GM12878 (cell line): ENCODE measurements around the gene TRIM69. TPM values are rescaled to one million over a fixed set of nuclear protein-coding genes. Genes with fewer than 3 reads are reported as not detected.

ENCODE experiments used
- ATAC-seq: fragments of 200-7000 bp; cut with Tn5 transposase; 3 replicates; pipeline ENCODE4 v1.9.1; 2020; ENCODE audit warnings: mild to moderate bottlenecking, moderate library complexity
- BruUV-seq: library from RNA; stranded (reverse); fragments of 400-500 nt; replicated peaks from 2 replicates; lab custom pipeline; 2021; lab: Mats Ljungman, UMichigan
- CTCF ChIA-PET: fragments of 300-600 bp; sonication (Branson Sonifier 250); formaldehyde crosslinking; extraction: SDS; loops from one replicate; lab custom pipeline; 2021; ENCODE audit warnings: inconsistent platforms; lab: Yijun Ruan, JAX
- POLR2A ChIA-PET: fragments of 350-600 bp; formaldehyde crosslinking; extraction: SDS; loops from one replicate; lab custom pipeline; 2021; ENCODE audit warnings: inconsistent platforms; lab: Charles Lee
- RAD21 ChIA-PET: fragments of 300-600 bp; sonication (Branson Sonifier 250); formaldehyde crosslinking; loops from one replicate; lab custom pipeline; 2023; ENCODE audit warnings: antibody characterized with exemption; ENCODE audit not compliant: unreplicated experiment; lab: Charles Lee
- SMC1A ChIA-PET: fragments of 300-600 bp; sonication (Branson Sonifier 250); formaldehyde crosslinking; loops from one replicate; lab custom pipeline; 2023; ENCODE audit not compliant: unreplicated experiment, uncharacterized antibody; lab: Charles Lee
- DNase-seq: peaks from one replicate; pipeline ENCODE4 v3.0.0-alpha.2; 2011; ENCODE audit warnings: low read depth, low spot score
- FAIRE-seq: peaks from 3 replicates; lab custom pipeline; 2011; peaks lifted over from hg19 to GRCh38; lab: Jason Lieb, UNC
- H2AFZ ChIP-seq: 2 replicates; pipeline ENCODE4 v1.6.0; 2011; ENCODE audit warnings: low read depth, low read length, control low read depth; ENCODE audit not compliant: control insufficient read depth
- H3K27ac ChIP-seq: 2 replicates; pipeline ENCODE4 v1.5.1; 2011; ENCODE audit warnings: control low read depth; ENCODE audit not compliant: control insufficient read depth, insufficient read depth
- H3K27me3 ChIP-seq, 2 experiments: replicated peaks in 1 of 2; 2 replicates each; pipeline versions ENCODE4 v1.6.0 to v1.6.1; 2011; ENCODE audit warnings: low read length in 1 of 2; ENCODE audit not compliant: control insufficient read depth in 2 of 2, insufficient read depth in 2 of 2
- H3K36me3 ChIP-seq, 2 experiments: 2 replicates each; pipeline ENCODE4 v1.5.1; 2011; ENCODE audit warnings: low read length in 1 of 2; ENCODE audit not compliant: control insufficient read depth in 2 of 2, insufficient read depth in 2 of 2
- H3K4me1 ChIP-seq: 2 replicates; pipeline ENCODE4 v1.6.1; 2011; ENCODE audit warnings: mild to moderate bottlenecking, low read length, moderate library complexity, mixed read lengths; ENCODE audit not compliant: control insufficient read depth, insufficient read depth
- H3K4me2 ChIP-seq: 2 replicates; pipeline ENCODE4 v1.6.0; 2011; ENCODE audit warnings: control low read depth; ENCODE audit not compliant: control insufficient read depth, insufficient read depth
- H3K4me3 ChIP-seq: fragments of 200-600 bp; sonication (generic); 2 replicates; pipeline ENCODE4 v1.5.1; 2016
- H3K79me2 ChIP-seq: 2 replicates; pipeline ENCODE4 v1.6.0; 2011; ENCODE audit warnings: low read length; ENCODE audit not compliant: control insufficient read depth, insufficient read depth
- H3K9ac ChIP-seq: 2 replicates; pipeline ENCODE4 v1.8.0; 2011; ENCODE audit warnings: low read length, control low read depth, mixed read lengths; ENCODE audit not compliant: control insufficient read depth, insufficient read depth
- H3K9me3 ChIP-seq: replicated peaks from 3 replicates; pipeline ENCODE4 v1.5.1; 2011; ENCODE audit warnings: mild to moderate bottlenecking, low read length; ENCODE audit not compliant: control insufficient read depth, insufficient read depth
- H4K20me1 ChIP-seq: 2 replicates; pipeline ENCODE4 v1.6.0; 2011; ENCODE audit not compliant: control insufficient read depth, insufficient read depth
- BCL3 ChIP-seq: IDR thresholded peaks from 2 replicates; pipeline ENCODE4 v1.6.1; 2011; ENCODE audit warnings: borderline replicate concordance, low read depth, mild to moderate bottlenecking, moderate library complexity, low read length; ENCODE audit not compliant: insufficient read depth, poor library complexity, severe bottlenecking
- CTCF ChIP-seq, 3 experiments: IDR thresholded peaks in 2 of 3; conservative IDR thresholded peaks in 1 of 3; 2 replicates each; pipeline ENCODE4 v1.5.1; 2011; ENCODE audit warnings: low read depth in 3 of 3, low read length in 3 of 3, mild to moderate bottlenecking in 3 of 3, control low read depth in 2 of 3, moderate library complexity in 2 of 3, inconsistent platforms in 1 of 3, mixed read lengths in 1 of 3; ENCODE audit not compliant: control insufficient read depth in 2 of 3, insufficient read depth in 1 of 3; ENCODE audit errors: extremely low read depth in 1 of 3
- IRF4 ChIP-seq: IDR thresholded peaks from 2 replicates; pipeline ENCODE4 v1.6.1; 2011; ENCODE audit warnings: low read depth, low read length
- KAT2A ChIP-seq: conservative IDR thresholded peaks from 2 replicates; pipeline ENCODE4 v1.6.1; 2011; ENCODE audit warnings: low read depth, low read length; ENCODE audit not compliant: control insufficient read depth
- PML ChIP-seq: IDR thresholded peaks from 2 replicates; pipeline ENCODE4 v1.6.1; 2012; ENCODE audit warnings: low read length, inconsistent platforms
- POLR2A ChIP-seq: IDR thresholded peaks from 2 replicates; pipeline ENCODE4 v1.6.1; 2011; ENCODE audit warnings: low read depth, mild to moderate bottlenecking, low read length
- SREBF2 ChIP-seq: IDR thresholded peaks from 2 replicates; pipeline ENCODE4 v1.6.1; 2012; ENCODE audit warnings: mild to moderate bottlenecking, low read length
- STAT1 ChIP-seq: fragments of 450-650 bp; conservative IDR thresholded peaks from 2 replicates; pipeline ENCODE4 v1.6.1; 2014; ENCODE audit warnings: antibody characterized with exemption, mild to moderate bottlenecking
- TBL1XR1 ChIP-seq: IDR thresholded peaks from 2 replicates; pipeline ENCODE4 v1.6.1; 2012; ENCODE audit warnings: low read depth, low read length, improper control_type of control experiment
- TCF7 ChIP-seq: IDR thresholded peaks from 2 replicates; pipeline ENCODE4 v1.6.1; 2014; ENCODE audit warnings: antibody characterized with exemption, borderline replicate concordance
- WGBS: methylation state at CpG from one replicate; pipeline ENCODE4 v1.1.6; 2016; ENCODE audit warnings: low lambda C conversion rate; ENCODE audit not compliant: insufficient replicate concordance, insufficient coverage; ENCODE audit errors: missing lambda C conversion rate; 5-methylcytosine and 5-hydroxymethylcytosine counted together
- in situ Hi-C: fragments of 300-500 bp; cut with MboI; formaldehyde crosslinking; loops from 9 replicates; pipeline ENCODE4 v1.14.3; 2018; ENCODE audit warnings: mixed read lengths
- intact Hi-C: fragments of 100-400 bp; cut with micrococcal nuclease; formaldehyde crosslinking; loops from one replicate; pipeline ENCODE4 v1.14.2; 2022; ENCODE audit not compliant: unreplicated experiment
- polyA plus RNA-seq, 11 experiments: library from polyadenylated mRNA; depleted of rRNA in 4 of 11; unstranded in 6 of 11; stranded (reverse) in 5 of 11; fragments of >200 nt; fragmentation: Nextera tagmentation in 4 of 11; fragmentation: Illumina TruSeq in 1 of 11; extraction: Ambion mirVana in 4 of 11; extraction: Trizol in 1 of 11; gene quantifications; 1 replicate in 1 of 11; 2 replicates in 10 of 11; pipeline versions ENCODE4 v1.2.1 to v1.2.3, GENCODE V29; 2011 to 2016; ENCODE audit warnings: inconsistent platforms in 2 of 11, missing spikeins in 2 of 11, low read depth in 1 of 11
- total RNA-seq, 4 experiments: library from RNA; depleted of rRNA in 3 of 4; stranded (reverse); fragments of >200 nt in 3 of 4; fragmentation: Illumina TruSeq in 1 of 4; extraction: Trizol in 1 of 4; gene quantifications; 2 replicates each; pipeline versions ENCODE4 v1.2.1 to v1.2.3, GENCODE V29; 2013 to 2021
- TF ChIP-seq, protein P1 (sequence below): fragments of 450-650 bp; IDR thresholded peaks from 2 replicates; pipeline ENCODE4 v1.6.1; 2016; ENCODE audit warnings: mild to moderate bottlenecking
- TF ChIP-seq, protein P2 (sequence below): IDR thresholded peaks from 2 replicates; pipeline ENCODE4 v1.6.1; 2011; ENCODE audit warnings: borderline replicate concordance, low read depth, mild to moderate bottlenecking, moderate library complexity, mixed read lengths, low read length; ENCODE audit not compliant: insufficient read depth; ENCODE audit errors: extremely low read length

Gene TRIM69
- total and polyA plus RNA-seq, 10 of the 15 experiments (the other 5 are each of a cell fraction or from before 2014, with no cell fraction given), result 11.2 to 52.7 (median 37.8) TPM

DNA sequence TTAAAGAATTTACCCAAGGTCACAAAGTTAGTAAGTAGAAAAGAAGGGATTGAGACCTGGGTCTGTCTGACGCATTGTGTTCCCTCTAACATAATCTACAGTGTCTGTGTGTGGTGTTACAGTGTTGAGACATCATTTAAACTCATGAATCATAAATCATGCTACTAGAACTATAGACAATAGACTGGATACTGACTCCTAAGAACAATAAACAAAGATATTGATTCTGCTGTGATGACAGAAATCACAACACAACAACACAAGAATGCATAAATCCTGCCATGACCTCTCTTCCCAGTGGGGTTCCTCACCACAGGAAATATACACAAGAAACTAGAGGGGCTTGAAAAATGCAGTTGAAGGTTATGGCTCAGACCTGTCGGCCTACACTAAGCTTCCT, 44.3 kb downstream of the TRIM69 start:
- no peak for FAIRE-seq
- H3K9ac ChIP-seq, result no peak overlapping the region
- intact Hi-C loops, result no loop called here
- no peaks in the 10 kb centered on the region for H3K36me3 ChIP-seq
- ChIA-PET POLR2A (no interaction called here), RAD21 (interaction anchor here (1.7 kb wide), 1 partner anchor 44 kb away, joined by 9 read pairs; the partner anchor contains the start of gene TRIM69), SMC1A (interaction anchor here (0.6 to 1.2 kb wide), 2 partner anchors 45 to 118 kb away, joined by 3 to 4 read pairs; partner anchors contain the start of gene TRIM69), CTCF (interaction anchor here (1.0 to 1.4 kb wide), 5 partner anchors 34 to 201 kb away, joined by 3 to 9 read pairs (median 5); partner anchors contain the start of gene SPG11)
- TF ChIP-seq TCF7 (no peak), POLR2A (no peak), BCL3 (no peak), TBL1XR1 (no peak), CTCF (IDR thresholded peaks at IDR 0.05 in 2 of 3, conservative IDR thresholded peaks at IDR 0.05 in 1 of 3; ENCODE audit: control insufficient read depth in 2 of 3, extremely low read depth in 1 of 3, insufficient read depth in 1 of 3, low read depth in 3 of 3, low read length in 3 of 3) (no peak), IRF4 (no peak), SREBF2 (no peak), STAT1 (no peak), PML (no peak), KAT2A (no peak)
- TF ChIP-seq, protein P1, sequence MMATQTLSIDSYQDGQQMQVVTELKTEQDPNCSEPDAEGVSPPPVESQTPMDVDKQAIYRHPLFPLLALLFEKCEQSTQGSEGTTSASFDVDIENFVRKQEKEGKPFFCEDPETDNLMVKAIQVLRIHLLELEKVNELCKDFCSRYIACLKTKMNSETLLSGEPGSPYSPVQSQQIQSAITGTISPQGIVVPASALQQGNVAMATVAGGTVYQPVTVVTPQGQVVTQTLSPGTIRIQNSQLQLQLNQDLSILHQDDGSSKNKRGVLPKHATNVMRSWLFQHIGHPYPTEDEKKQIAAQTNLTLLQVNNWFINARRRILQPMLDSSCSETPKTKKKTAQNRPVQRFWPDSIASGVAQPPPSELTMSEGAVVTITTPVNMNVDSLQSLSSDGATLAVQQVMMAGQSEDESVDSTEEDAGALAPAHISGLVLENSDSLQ, result no peak
- TF ChIP-seq, protein P2, sequence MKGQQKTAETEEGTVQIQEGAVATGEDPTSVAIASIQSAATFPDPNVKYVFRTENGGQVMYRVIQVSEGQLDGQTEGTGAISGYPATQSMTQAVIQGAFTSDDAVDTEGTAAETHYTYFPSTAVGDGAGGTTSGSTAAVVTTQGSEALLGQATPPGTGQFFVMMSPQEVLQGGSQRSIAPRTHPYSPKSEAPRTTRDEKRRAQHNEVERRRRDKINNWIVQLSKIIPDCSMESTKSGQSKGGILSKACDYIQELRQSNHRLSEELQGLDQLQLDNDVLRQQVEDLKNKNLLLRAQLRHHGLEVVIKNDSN, result no peak
- H4K20me1 ChIP-seq, result no peaks in the 10 kb centered on the region
- no peak overlapping the region for H3K27ac ChIP-seq
- no peak overlapping the region for H3K4me2 ChIP-seq
- no peak overlapping the region for H2AFZ ChIP-seq
- in situ Hi-C loops, result no loop called here
- WGBS, result 67% methylated on average over 2 of the region's 2 CpGs
- no peaks in the 10 kb centered on the region for H3K27me3 ChIP-seq
- H3K4me1 ChIP-seq, result peaks cover 5% of the 10 kb centered on the region
- H3K9me3 ChIP-seq, result no peaks in the 10 kb centered on the region
- ATAC-seq, result no peak
- no peak for DNase-seq
- no peak overlapping the region for H3K4me3 ChIP-seq
- no peaks in the 10 kb centered on the region for H3K79me2 ChIP-seq
- no TSS peak for BruUV-seq
